ENCODE measurements around the gene TSR3.

GRCh38 chr16:1363501-1364041 lies 11.9 kb upstream of the TSR3 start:
- TF ChIP-seq CTCF (IDR thresholded peaks at IDR 0.05) (peak; percentile 52 to 87 (median 68)), POLR2A (IDR thresholded peaks at IDR 0.05) (no peak)

Measured in heart left ventricle (tissue), 13 donors.